DND-41 (cell line): Measurements from ENCODE around the gene CACNB1.
"Not testable (repeated sequence)": the region's sequence is repeated elsewhere in the genome, so short reads cannot be mapped to it uniquely, and the experiment has no call there.

Experiments
- ATAC-seq: fragments of 200-7000 bp; cut with Tn5 transposase; 3 replicates; pipeline ENCODE4 v1.9.1; 2021; ENCODE audit warnings: low read depth; ENCODE audit not compliant: insufficient read depth
- DNase-seq: peaks from one replicate; pipeline ENCODE4 v3.0.0-alpha.2; 2020
- H2AFZ ChIP-seq: 2 replicates; pipeline ENCODE4 v1.6.0; 2012; ENCODE audit warnings: low read depth, low read length
- H3K27ac ChIP-seq: 2 replicates; pipeline ENCODE4 v1.5.1; 2012; ENCODE audit warnings: low read length, inconsistent platforms
- H3K27me3 ChIP-seq: fragments of 200-600 bp; sonication (generic); 2 replicates; pipeline ENCODE4 v1.6.0; 2012; ENCODE audit warnings: low read length, mild to moderate bottlenecking, inconsistent platforms; ENCODE audit not compliant: insufficient read depth, poor library complexity
- H3K36me3 ChIP-seq: 2 replicates; pipeline ENCODE4 v1.5.1; 2012; ENCODE audit warnings: low read length, inconsistent platforms; ENCODE audit not compliant: insufficient read depth
- H3K4me1 ChIP-seq: 2 replicates; pipeline ENCODE4 v1.5.1; 2012; ENCODE audit warnings: mild to moderate bottlenecking, low read length; ENCODE audit not compliant: insufficient read depth
- H3K4me2 ChIP-seq: 2 replicates; pipeline ENCODE4 v1.6.0; 2012; ENCODE audit warnings: mild to moderate bottlenecking, moderate library complexity, low read length, inconsistent platforms; ENCODE audit not compliant: insufficient read depth
- H3K4me3 ChIP-seq, 2 experiments: fragments of 200-600 bp in 1 of 2; shearing (Covaris generic) in 1 of 2; 2 replicates each; pipeline ENCODE4 v1.5.1; 2012 to 2016; ENCODE audit warnings: inconsistent platforms in 2 of 2, low read length in 2 of 2, mild to moderate bottlenecking in 2 of 2, low read depth in 1 of 2, moderate library complexity in 1 of 2
- H3K79me2 ChIP-seq: 2 replicates; pipeline ENCODE4 v1.6.0; 2012; ENCODE audit warnings: low read length, inconsistent platforms; ENCODE audit not compliant: insufficient read depth
- H3K9ac ChIP-seq: 2 replicates; pipeline ENCODE4 v1.6.0; 2012; ENCODE audit warnings: low read depth, mild to moderate bottlenecking, inconsistent platforms, low read length, moderate library complexity
- H3K9me3 ChIP-seq: 2 replicates; pipeline ENCODE4 v1.5.1; 2012; ENCODE audit warnings: low read length, moderate library complexity, mild to moderate bottlenecking, inconsistent platforms; ENCODE audit not compliant: insufficient read depth, severe bottlenecking
- H4K20me1 ChIP-seq: 2 replicates; pipeline ENCODE4 v1.6.0; 2012; ENCODE audit warnings: low read length; ENCODE audit not compliant: insufficient read depth
- EZH2 ChIP-seq: IDR thresholded peaks from 3 replicates; pipeline ENCODE4 v1.6.1; 2012; ENCODE audit warnings: borderline replicate concordance, low read depth, mild to moderate bottlenecking, moderate library complexity, low read length, inconsistent platforms; ENCODE audit not compliant: severe bottlenecking
- TF ChIP-seq, protein P1 (sequence below): IDR thresholded peaks from 2 replicates; pipeline ENCODE4 v1.5.1; 2012; ENCODE audit warnings: borderline replicate concordance, low read length, moderate library complexity, mild to moderate bottlenecking; ENCODE audit not compliant: poor library complexity, severe bottlenecking; ENCODE audit errors: extremely low read depth

CACNB1 gene

GRCh38 chr17:39170558-39170957, 26.9 kb downstream of the CACNB1 start:
- H3K27ac ChIP-seq = peak overlapping the region; percentile 97
- peak; percentile 45 for DNase-seq
- no peak overlapping the region for H3K4me3 ChIP-seq
- peaks cover 96% of the 10 kb centered on the region for H3K4me1 ChIP-seq
- no peaks in the 10 kb centered on the region for H3K9me3 ChIP-seq
- peaks cover 6% of the 10 kb centered on the region for H3K36me3 ChIP-seq
- no peaks in the 10 kb centered on the region for H3K27me3 ChIP-seq
- no peak overlapping the region for H2AFZ ChIP-seq
- TF ChIP-seq EZH2 = no peak
- TF ChIP-seq, protein P1, sequence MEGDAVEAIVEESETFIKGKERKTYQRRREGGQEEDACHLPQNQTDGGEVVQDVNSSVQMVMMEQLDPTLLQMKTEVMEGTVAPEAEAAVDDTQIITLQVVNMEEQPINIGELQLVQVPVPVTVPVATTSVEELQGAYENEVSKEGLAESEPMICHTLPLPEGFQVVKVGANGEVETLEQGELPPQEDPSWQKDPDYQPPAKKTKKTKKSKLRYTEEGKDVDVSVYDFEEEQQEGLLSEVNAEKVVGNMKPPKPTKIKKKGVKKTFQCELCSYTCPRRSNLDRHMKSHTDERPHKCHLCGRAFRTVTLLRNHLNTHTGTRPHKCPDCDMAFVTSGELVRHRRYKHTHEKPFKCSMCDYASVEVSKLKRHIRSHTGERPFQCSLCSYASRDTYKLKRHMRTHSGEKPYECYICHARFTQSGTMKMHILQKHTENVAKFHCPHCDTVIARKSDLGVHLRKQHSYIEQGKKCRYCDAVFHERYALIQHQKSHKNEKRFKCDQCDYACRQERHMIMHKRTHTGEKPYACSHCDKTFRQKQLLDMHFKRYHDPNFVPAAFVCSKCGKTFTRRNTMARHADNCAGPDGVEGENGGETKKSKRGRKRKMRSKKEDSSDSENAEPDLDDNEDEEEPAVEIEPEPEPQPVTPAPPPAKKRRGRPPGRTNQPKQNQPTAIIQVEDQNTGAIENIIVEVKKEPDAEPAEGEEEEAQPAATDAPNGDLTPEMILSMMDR = no peak
- H3K4me2 ChIP-seq = peak overlapping the region; percentile 40
- H3K79me2 ChIP-seq = no peaks in the 10 kb centered on the region
- H3K9ac ChIP-seq = peak overlapping the region; percentile 50
- H4K20me1 ChIP-seq = no peaks in the 10 kb centered on the region
- no peak for ATAC-seq

GRCh38 chr17:39170109-39170508, 27.4 kb downstream of the CACNB1 start:
- H3K4me2 ChIP-seq = peak overlapping the region; percentile 10
- H2AFZ ChIP-seq = no peak overlapping the region
- H3K27ac ChIP-seq = peak overlapping the region; percentile 97
- H3K9me3 ChIP-seq = no peaks in the 10 kb centered on the region
- H3K9ac ChIP-seq = peak overlapping the region; percentile 50; the same call in 1 of the 2 replicates
- TF ChIP-seq EZH2 = no peak
- TF ChIP-seq, protein P1 = no peak
- H4K20me1 ChIP-seq = no peaks in the 10 kb centered on the region
- ATAC-seq (no peak), DNase-seq (peak; percentile 70)
- peaks cover 98% of the 10 kb centered on the region for H3K4me1 ChIP-seq
- H3K36me3 ChIP-seq = peaks cover 2% of the 10 kb centered on the region
- no peaks in the 10 kb centered on the region for H3K27me3 ChIP-seq
- no peak overlapping the region for H3K4me3 ChIP-seq
- H3K79me2 ChIP-seq = no peaks in the 10 kb centered on the region

DNA sequence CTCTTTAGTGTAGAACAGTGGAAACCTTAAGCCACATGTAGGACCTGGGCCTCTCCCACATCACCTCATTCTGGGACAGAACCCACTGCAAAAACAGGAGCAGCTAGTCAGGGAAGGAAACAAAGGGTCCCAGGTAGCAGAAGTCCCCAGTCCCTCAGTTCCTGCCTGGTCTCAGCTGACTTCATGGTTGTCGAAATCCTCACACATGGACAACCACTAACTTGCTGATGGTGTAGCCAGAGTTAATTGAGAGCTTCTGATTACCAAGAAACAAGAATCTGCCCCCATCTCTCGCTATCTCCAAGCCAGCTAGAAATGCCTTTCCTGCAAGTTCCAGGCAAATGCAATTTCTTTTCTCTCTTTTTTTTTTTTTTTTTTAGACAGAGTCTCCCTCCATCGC, 28.0 kb downstream of the CACNB1 start:
- H3K27ac ChIP-seq = peak overlapping the region; percentile 97
- H4K20me1 ChIP-seq = no peaks in the 10 kb centered on the region
- H3K9ac ChIP-seq = peak overlapping the region; percentile 50; the same call in 1 of the 2 replicates
- H3K27me3 ChIP-seq = no peaks in the 10 kb centered on the region
- H3K4me1 ChIP-seq = peaks cover 98% of the 10 kb centered on the region
- TF ChIP-seq, protein P1 = no peak
- TF ChIP-seq EZH2 = no peak
- H2AFZ ChIP-seq = no peak overlapping the region
- H3K4me2 ChIP-seq = no peak overlapping the region
- H3K79me2 ChIP-seq = no peaks in the 10 kb centered on the region
- H3K9me3 ChIP-seq = no peaks in the 10 kb centered on the region
- no peaks in the 10 kb centered on the region for H3K36me3 ChIP-seq
- H3K4me3 ChIP-seq = no peak overlapping the region
- DNase-seq (no peak), ATAC-seq (no peak)

DNA sequence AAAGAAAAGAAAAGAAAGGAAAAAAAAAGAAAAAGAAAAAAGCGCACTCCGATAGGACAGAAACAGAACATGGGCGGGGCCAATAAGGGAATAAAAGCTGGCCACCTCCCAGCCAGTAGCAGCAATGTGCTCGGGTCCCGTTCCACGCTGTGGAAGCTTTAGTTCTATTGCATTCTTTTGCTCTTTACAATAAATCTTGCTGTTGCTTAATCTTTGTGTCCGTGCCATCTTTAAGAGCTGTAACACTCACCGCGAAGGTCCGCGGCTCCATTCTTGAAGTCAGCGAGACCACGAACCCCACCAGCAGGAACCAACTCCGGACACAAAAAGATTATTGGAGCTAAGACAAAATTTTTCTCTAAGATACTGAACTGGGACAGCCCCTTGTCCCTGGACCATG, 28.4 kb downstream of the CACNB1 start:
- no peak for DNase-seq
- Histone ChIP-seq H3K4me1 (peaks cover 96% of the 10 kb centered on the region), H3K27ac (peak overlapping the region; percentile 97), H3K4me2 (no peak overlapping the region), H4K20me1 (no peaks in the 10 kb centered on the region), H3K36me3 (no peaks in the 10 kb centered on the region), H3K9ac (peak overlapping the region; percentile 50; the same call in 1 of the 2 replicates), H3K27me3 (no peaks in the 10 kb centered on the region), H3K4me3 (no peak overlapping the region), H2AFZ (no peak overlapping the region), H3K9me3 (no peaks in the 10 kb centered on the region), H3K79me2 (no peaks in the 10 kb centered on the region)
- no peak for TF ChIP-seq EZH2
- TF ChIP-seq, protein P1 = no peak
- ATAC-seq = no peak

GRCh38 chr17:39168503-39168902, 29.0 kb downstream of the CACNB1 start:
- H3K9ac ChIP-seq = peak overlapping the region; percentile 48
- H3K27ac ChIP-seq = peak overlapping the region; percentile 93
- H3K4me1 ChIP-seq = peaks cover 90% of the 10 kb centered on the region
- not testable (repeated sequence) for H4K20me1 ChIP-seq, H3K27me3 ChIP-seq, ATAC-seq, DNase-seq, H3K36me3 ChIP-seq, H3K79me2 ChIP-seq, H3K9me3 ChIP-seq
- peak overlapping the region in 1 of 2 experiments; percentile 29; a peak in 1 of 4 replicates for H3K4me3 ChIP-seq
- peak overlapping the region; percentile 42; the same call in 1 of the 2 replicates for H2AFZ ChIP-seq
- H3K4me2 ChIP-seq = peak overlapping the region; percentile 62
